ENCODE results near the gene PRKCD.

PRKCD gene

GRCh38 chr3:53132347-53132746 is 28.7 kb upstream of the PRKCD start:
- no peak overlapping the region for H3K4me3 Mint-ChIP-seq
- DNase-seq: no peak
- no peaks in the 10 kb centered on the region for H3K27me3 Mint-ChIP-seq
- ATAC-seq: no peak
- H3K27ac Mint-ChIP-seq: peak overlapping the region in 1 of 2 donors; percentile 77
- H3K4me1 Mint-ChIP-seq: peaks cover 22% of the 10 kb centered on the region
- no peaks in the 10 kb centered on the region for H3K9me3 Mint-ChIP-seq

GRCh38 chr3:53134631-53135232 is 26.3 kb upstream of the PRKCD start:
- peak; percentile 61 to 71 for DNase-seq
- H3K9me3 Mint-ChIP-seq: no peaks in the 10 kb centered on the region
- peaks cover 11% of the 10 kb centered on the region for H3K4me1 Mint-ChIP-seq
- no peak overlapping the region for H3K4me3 Mint-ChIP-seq
- peak; percentile 73 for ATAC-seq
- H3K27me3 Mint-ChIP-seq: no peaks in the 10 kb centered on the region
- no peak overlapping the region for H3K27ac Mint-ChIP-seq

- no peaks in the 10 kb centered on the region for H3K4me1 Mint-ChIP-seq
- no peaks in the 10 kb centered on the region for H3K27me3 Mint-ChIP-seq
- peak overlapping the region in 1 of 2 donors; percentile 16 for H3K27ac Mint-ChIP-seq
Measured at GRCh38 chr3:53137221-53137620, 23.8 kb upstream of the PRKCD start.

GRCh38 chr3:53137835-53138446 is 23.1 kb upstream of the PRKCD start:
- Mint-ChIP-seq H3K27me3 (no peaks in the 10 kb centered on the region), H3K9me3 (no peaks in the 10 kb centered on the region), H3K4me1 (no peaks in the 10 kb centered on the region), H3K4me3 (no peak overlapping the region), H3K27ac (no peak overlapping the region)
- DNase-seq (no peak), ATAC-seq (no peak)

More at GRCh38 chr3:53137221-53137620, 23.8 kb upstream of the PRKCD start:
- no peak for ATAC-seq
- H3K4me3 Mint-ChIP-seq: no peak overlapping the region
- DNase-seq: no peak
- no peaks in the 10 kb centered on the region for H3K9me3 Mint-ChIP-seq

- no peaks in the 10 kb centered on the region for H3K27me3 Mint-ChIP-seq
- H3K4me1 Mint-ChIP-seq: no peaks in the 10 kb centered on the region
- ATAC-seq (no peak), DNase-seq (no peak)
- H3K27ac Mint-ChIP-seq: no peak overlapping the region
- H3K9me3 Mint-ChIP-seq: no peaks in the 10 kb centered on the region
- no peak overlapping the region for H3K4me3 Mint-ChIP-seq
Measured at GRCh38 chr3:53139906-53140846, 20.8 kb upstream of the PRKCD start.

- H3K27me3 Mint-ChIP-seq: no peaks in the 10 kb centered on the region
Measured at GRCh38 chr3:53140847-53141845, 19.9 kb upstream of the PRKCD start.

GRCh38 chr3:53142986-53143385 is 18.0 kb upstream of the PRKCD start:
- Mint-ChIP-seq H3K9me3 (no peaks in the 10 kb centered on the region), H3K4me1 (no peaks in the 10 kb centered on the region), H3K27me3 (no peaks in the 10 kb centered on the region), H3K4me3 (no peak overlapping the region), H3K27ac (no peak overlapping the region)
- DNase-seq (no peak), ATAC-seq (no peak)

More at GRCh38 chr3:53140847-53141845, 19.9 kb upstream of the PRKCD start:
- DNase-seq: no peak
- peak; percentile 29 for ATAC-seq
- H3K4me1 Mint-ChIP-seq: no peaks in the 10 kb centered on the region
- peak overlapping the region in 1 of 2 donors; percentile 56 for H3K27ac Mint-ChIP-seq
- H3K4me3 Mint-ChIP-seq: no peak overlapping the region
- no peaks in the 10 kb centered on the region for H3K9me3 Mint-ChIP-seq

- H3K27me3 Mint-ChIP-seq: no peaks in the 10 kb centered on the region
- H3K9me3 Mint-ChIP-seq: no peaks in the 10 kb centered on the region
- H3K4me1 Mint-ChIP-seq: no peaks in the 10 kb centered on the region
- H3K27ac Mint-ChIP-seq: no peak overlapping the region
- ATAC-seq (no peak), DNase-seq (no peak)
- H3K4me3 Mint-ChIP-seq: no peak overlapping the region
Measured at GRCh38 chr3:53144446-53144845, 16.6 kb upstream of the PRKCD start.

- no peaks in the 10 kb centered on the region for H3K27me3 Mint-ChIP-seq
- no peak for ATAC-seq
- no peaks in the 10 kb centered on the region for H3K9me3 Mint-ChIP-seq
- H3K4me1 Mint-ChIP-seq: no peaks in the 10 kb centered on the region
- H3K4me3 Mint-ChIP-seq: no peak overlapping the region
- no peak overlapping the region for H3K27ac Mint-ChIP-seq
- no peak for DNase-seq
Measured at GRCh38 chr3:53144862-53145712, 15.9 kb upstream of the PRKCD start.

- H3K27ac Mint-ChIP-seq: peak overlapping the region in 1 of 2 donors; percentile 55
- no peak for DNase-seq
- H3K9me3 Mint-ChIP-seq: no peaks in the 10 kb centered on the region
Measured at GRCh38 chr3:53145713-53146080, 15.3 kb upstream of the PRKCD start.

GRCh38 chr3:53146319-53146891 is 14.6 kb upstream of the PRKCD start:
- H3K9me3 Mint-ChIP-seq: no peaks in the 10 kb centered on the region
- no peak overlapping the region for H3K4me3 Mint-ChIP-seq
- H3K27ac Mint-ChIP-seq: no peak overlapping the region
- H3K4me1 Mint-ChIP-seq: no peaks in the 10 kb centered on the region
- ATAC-seq (no peak), DNase-seq (no peak)
- H3K27me3 Mint-ChIP-seq: no peaks in the 10 kb centered on the region

More at GRCh38 chr3:53145713-53146080, 15.3 kb upstream of the PRKCD start:
- H3K4me1 Mint-ChIP-seq: no peaks in the 10 kb centered on the region
- no peak overlapping the region for H3K4me3 Mint-ChIP-seq
- no peaks in the 10 kb centered on the region for H3K27me3 Mint-ChIP-seq
- ATAC-seq: no peak

GRCh38 chr3:53147151-53147902 is 13.7 kb upstream of the PRKCD start:
- Mint-ChIP-seq H3K4me3 (no peak overlapping the region), H3K4me1 (no peaks in the 10 kb centered on the region), H3K27me3 (peaks cover 2% of the 10 kb centered on the region), H3K27ac (no peak overlapping the region), H3K9me3 (no peaks in the 10 kb centered on the region)
- DNase-seq: no peak
- ATAC-seq: no peak

- ATAC-seq (no peak), DNase-seq (no peak)
- Mint-ChIP-seq H3K27ac (peak overlapping the region in 1 of 2 donors; percentile 51), H3K4me3 (no peak overlapping the region), H3K4me1 (no peaks in the 10 kb centered on the region), H3K9me3 (no peaks in the 10 kb centered on the region), H3K27me3 (peaks cover 8% of the 10 kb centered on the region)
Measured at GRCh38 chr3:53147903-53148400, 13.1 kb upstream of the PRKCD start.
